SU-DHL-6 (cell line): Measurements from ENCODE around the gene RNASET2.

Source experiments
- CTCF ChIP-seq: fragments of 200-600 bp; sonication (generic); IDR thresholded peaks from one replicate; pipeline ENCODE4 v1.5.1; 2017; ENCODE audit warnings: antibody characterized with exemption, mild to moderate bottlenecking, low read length, moderate library complexity; ENCODE audit not compliant: insufficient read depth, poor library complexity, severe bottlenecking
- EZH2phosphoT487 ChIP-seq: fragments of 200-600 bp; sonication (generic), shearing (Covaris generic); conservative IDR thresholded peaks from 2 replicates; pipeline ENCODE4 v1.6.1; 2018; ENCODE audit warnings: mild to moderate bottlenecking, antibody characterized with exemption, low read length, moderate library complexity, mixed read lengths

GRCh38 chr6:166972101-166972500 is 15.8 kb upstream of the RNASET2 start:
- TF ChIP-seq CTCF (no peak), EZH2phosphoT487 (no peak)
